ENCODE data around the gene NPTX2. TPM values are rescaled to one million over a fixed set of nuclear protein-coding genes. Genes with fewer than 3 reads are reported as not detected.

The NPTX2 gene
- polyA plus RNA-seq, 1 donor from 2014 or later, result 0.98 TPM

GRCh38 chr7:98627413-98627790 lies 10.3 kb downstream of the NPTX2 start:
- H2AFZ ChIP-seq (ENCODE audit: low read depth, low read length), result no peak overlapping the region
- H3K27ac ChIP-seq (ENCODE audit: low read length), result no peak overlapping the region
- no peak for TF ChIP-seq EZH2 (IDR thresholded peaks at IDR 0.05; ENCODE audit: borderline replicate concordance, insufficient read depth, low read length, poor library complexity, severe bottlenecking)
- TF ChIP-seq EP300 (conservative IDR thresholded peaks at IDR 0.05; ENCODE audit: poor library complexity, severe bottlenecking), result no peak
- TF ChIP-seq SMC3 (conservative IDR thresholded peaks at IDR 0.05; ENCODE audit: poor library complexity), result no peak
- TF ChIP-seq POLR2AphosphoS5 (IDR thresholded peaks at IDR 0.05), result no peak
- no peak for TF ChIP-seq REST (IDR thresholded peaks at IDR 0.05; ENCODE audit: borderline replicate concordance)
- TF ChIP-seq RAD21 (conservative IDR thresholded peaks at IDR 0.05), result no peak
- H3K79me2 ChIP-seq (replicated peaks; ENCODE audit: insufficient read depth, low read length), result no peaks in the 10 kb centered on the region
- no peak overlapping the region for H3K4me3 ChIP-seq (ENCODE audit: low read length)
- H3K27me3 ChIP-seq (ENCODE audit: insufficient read depth, low read depth, low read length), result no peaks in the 10 kb centered on the region
- no peaks in the 10 kb centered on the region for H3K9me2 ChIP-seq (ENCODE audit: insufficient read depth, low read length)
- no peaks in the 10 kb centered on the region for H3F3A ChIP-seq (ENCODE audit: insufficient read depth, low read length, poor library complexity, severe bottlenecking)
- no peaks in the 10 kb centered on the region for H3K9me3 ChIP-seq (ENCODE audit: low read length)
- no peak overlapping the region for H3K9ac ChIP-seq (ENCODE audit: low read length)
- H3K36me3 ChIP-seq (ENCODE audit: insufficient read depth, low read length), result no peaks in the 10 kb centered on the region
- H3K4me2 ChIP-seq (ENCODE audit: low read length), result no peak overlapping the region
- H4K20me1 ChIP-seq (ENCODE audit: insufficient read depth), result no peaks in the 10 kb centered on the region

- Histone ChIP-seq H3K27me3 (ENCODE audit: insufficient read depth, low read depth, low read length) (no peaks in the 10 kb centered on the region), H3K9me2 (ENCODE audit: insufficient read depth, low read length) (no peaks in the 10 kb centered on the region), H3K79me2 (replicated peaks; ENCODE audit: insufficient read depth, low read length) (no peaks in the 10 kb centered on the region), H3K36me3 (ENCODE audit: insufficient read depth, low read length) (no peaks in the 10 kb centered on the region), H3K9me3 (ENCODE audit: low read length) (no peaks in the 10 kb centered on the region), H3K9ac (ENCODE audit: low read length) (no peak overlapping the region), H2AFZ (ENCODE audit: low read depth, low read length) (no peak overlapping the region), H3K4me2 (ENCODE audit: low read length) (no peak overlapping the region), H3K27ac (ENCODE audit: low read length) (no peak overlapping the region), H3F3A (ENCODE audit: insufficient read depth, low read length, poor library complexity, severe bottlenecking) (no peaks in the 10 kb centered on the region), H3K4me3 (ENCODE audit: low read length) (no peak overlapping the region), H4K20me1 (ENCODE audit: insufficient read depth) (no peaks in the 10 kb centered on the region)
- TF ChIP-seq TAF1 (IDR thresholded peaks at IDR 0.05; ENCODE audit: low read depth), result no peak
- no peak for TF ChIP-seq REST (IDR thresholded peaks at IDR 0.05; ENCODE audit: borderline replicate concordance)
- no peak for TF ChIP-seq POLR2AphosphoS5 (IDR thresholded peaks at IDR 0.05)
- TF ChIP-seq MXI1 (conservative IDR thresholded peaks at IDR 0.05; ENCODE audit: poor library complexity, severe bottlenecking), result no peak
- no peak for TF ChIP-seq EP300 (conservative IDR thresholded peaks at IDR 0.05; ENCODE audit: poor library complexity, severe bottlenecking)
- TF ChIP-seq CTCF (IDR thresholded peaks at IDR 0.05; ENCODE audit: poor library complexity, severe bottlenecking), result no peak
- no peak for TF ChIP-seq SMC3 (conservative IDR thresholded peaks at IDR 0.05; ENCODE audit: poor library complexity)
- TF ChIP-seq RAD21 (conservative IDR thresholded peaks at IDR 0.05), result no peak
- TF ChIP-seq EZH2 (IDR thresholded peaks at IDR 0.05; ENCODE audit: borderline replicate concordance, insufficient read depth, low read length, poor library complexity, severe bottlenecking), result no peak
Observed at GRCh38 chr7:98628418-98628817, 11.3 kb downstream of the NPTX2 start.
